Measurements from ENCODE around the gene RBM28.

The RBM28 gene

GRCh38 chr7:128347647-128348097 lies 4.0 kb upstream of the RBM28 start:
- FAIRE-seq, result no peak
- TF ChIP-seq CTCF (IDR thresholded peaks at IDR 0.05; ENCODE audit: insufficient read depth, missing control alignments), result peak; percentile 77

GRCh38 chr7:128344431-128344774 lies 695 bp upstream of the RBM28 start:
- FAIRE-seq, result no peak
- no peak for TF ChIP-seq CTCF (IDR thresholded peaks at IDR 0.05; ENCODE audit: insufficient read depth, missing control alignments)
- DNase-seq (ENCODE audit: insufficient read length, low spot score), result no peak

More at GRCh38 chr7:128347647-128348097, 4.0 kb upstream of the RBM28 start:
- no peak for DNase-seq (ENCODE audit: insufficient read length, low spot score)

DNA sequence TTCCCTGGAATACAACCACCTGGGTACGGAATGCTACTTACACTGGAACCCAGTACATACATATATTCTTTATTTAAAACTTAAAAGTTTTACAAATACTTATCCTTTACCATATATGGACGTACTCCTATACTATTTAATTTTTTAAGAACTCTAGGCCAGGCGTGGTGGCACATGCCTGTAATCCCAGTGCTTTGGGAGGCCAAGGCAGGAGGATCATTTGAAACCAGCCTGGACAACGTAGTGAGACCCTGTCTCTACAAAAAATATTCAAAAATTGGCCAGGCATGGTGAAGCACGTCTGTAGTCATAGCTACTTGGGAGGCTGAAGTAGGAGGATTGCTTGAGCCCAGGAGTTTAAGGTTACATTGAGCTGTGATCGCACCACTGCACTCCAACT lies 2.0 kb downstream of the RBM28 start:
- FAIRE-seq (no peak), DNase-seq (ENCODE audit: insufficient read length, low spot score) (no peak)
- TF ChIP-seq CTCF (IDR thresholded peaks at IDR 0.05; ENCODE audit: insufficient read depth, missing control alignments), result no peak

DNA sequence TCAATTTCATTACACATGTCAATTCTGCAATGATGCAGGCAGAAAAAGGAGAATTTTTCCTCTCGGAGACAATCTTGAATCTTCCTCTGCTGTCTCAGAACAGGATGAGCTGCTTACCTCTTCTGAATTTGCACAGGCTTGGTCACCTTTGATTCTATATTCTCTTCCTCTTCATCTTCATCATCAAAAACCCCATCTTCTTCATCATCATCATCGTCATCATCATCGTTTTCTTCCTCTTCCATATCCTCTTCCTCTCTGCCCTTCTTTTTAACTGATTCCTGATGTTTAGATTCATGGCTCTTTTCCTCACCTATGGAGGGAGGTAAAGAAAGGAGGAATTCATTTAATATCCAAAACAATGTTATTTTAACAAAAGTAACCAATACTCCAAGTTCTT lies 8.0 kb downstream of the RBM28 start:
- FAIRE-seq, result no peak
- no peak for DNase-seq (ENCODE audit: insufficient read length, low spot score)
- no peak for TF ChIP-seq CTCF (IDR thresholded peaks at IDR 0.05; ENCODE audit: insufficient read depth, missing control alignments)

GRCh38 chr7:128324368-128324680 lies 19.4 kb downstream of the RBM28 start:
- FAIRE-seq (no peak), DNase-seq (ENCODE audit: insufficient read length, low spot score) (no peak)
- no peak for TF ChIP-seq CTCF (IDR thresholded peaks at IDR 0.05; ENCODE audit: insufficient read depth, missing control alignments)

- TF ChIP-seq CTCF (IDR thresholded peaks at IDR 0.05; ENCODE audit: insufficient read depth, missing control alignments), result no peak
- DNase-seq (ENCODE audit: insufficient read length, low spot score), result no peak
- no peak for FAIRE-seq
Observed at GRCh38 chr7:128323459-128324367, 20.0 kb downstream of the RBM28 start.

DNA sequence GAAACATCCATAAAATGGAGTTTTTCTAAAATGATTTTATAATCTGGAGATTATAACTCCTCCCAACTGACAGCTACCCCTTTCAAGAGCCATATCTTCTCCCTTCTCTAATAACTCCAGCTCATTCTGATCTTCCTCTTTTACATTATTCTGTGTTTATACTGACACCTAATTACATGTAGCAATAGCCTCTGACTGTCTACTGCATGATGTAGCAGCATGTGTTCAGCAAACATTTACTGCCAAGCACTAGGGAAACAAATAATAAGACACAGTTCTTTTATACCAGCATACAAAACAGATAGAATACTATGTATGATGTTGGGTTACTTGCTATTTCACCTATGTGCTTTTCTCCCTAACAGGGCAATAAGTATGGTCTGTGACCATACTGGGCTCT lies 20.7 kb downstream of the RBM28 start:
- no peak for TF ChIP-seq CTCF (IDR thresholded peaks at IDR 0.05; ENCODE audit: insufficient read depth, missing control alignments)
- DNase-seq (ENCODE audit: insufficient read length, low spot score) (no peak), FAIRE-seq (no peak)
